Measurements from ENCODE around the gene ATP2C1. TPM values are rescaled to one million over a fixed set of nuclear protein-coding genes. Genes with fewer than 3 reads are reported as not detected.

ATP2C1 gene
- total and polyA plus RNA-seq, 2 experiments from 2014 or later: 28.1 to 75.7 TPM

- TF ChIP-seq ZNF114 (CRISPR knock-in tag; IDR thresholded peaks at IDR 0.05): no peak
- Histone ChIP-seq H3K4me1 (ENCODE audit: insufficient read depth) (no peaks in the 10 kb centered on the region), H3K9me2 (ENCODE audit: insufficient read depth) (no peaks in the 10 kb centered on the region), H3K27me3 (ENCODE audit: insufficient read depth) (no peaks in the 10 kb centered on the region), H3K4me2 (no peak overlapping the region), H3K27ac (ENCODE audit: low read depth) (no peak overlapping the region), H3K36me3 (ENCODE audit: insufficient read depth) (no peaks in the 10 kb centered on the region), H3K79me2 (replicated peaks; ENCODE audit: insufficient read depth) (no peaks in the 10 kb centered on the region), H2AFZ (no peak overlapping the region), H4K20me1 (replicated peaks; ENCODE audit: insufficient read depth) (no peaks in the 10 kb centered on the region), H3K4me3 (no peak overlapping the region), H3F3A (replicated peaks; ENCODE audit: low read depth) (no peaks in the 10 kb centered on the region)
- ATAC-seq (no peak), DNase-seq (ENCODE audit: low spot score) (no peak)
- Mint-ChIP-seq H3K36me3 (ENCODE audit: low read depth) (no peaks in the 10 kb centered on the region), H3K27me3 (ENCODE audit: insufficient read depth, low read depth, poor library complexity) (peaks cover 1% of the 10 kb centered on the region), H3K27ac (no peak overlapping the region), H3K4me1 (no peaks in the 10 kb centered on the region), H3K4me3 (no peak overlapping the region), H3K9me3 (peaks cover 18% of the 10 kb centered on the region; the same call in 2 of the 3 replicates)
These were observed 15.4 kb upstream of the ATP2C1 start for GRCh38 chr3:130878464-130878863.

GRCh38 chr3:130889416-130889946, 4.4 kb upstream of the ATP2C1 start:
- H3K36me3 ChIP-seq (ENCODE audit: insufficient read depth): no peaks in the 10 kb centered on the region
- TF ChIP-seq, protein P1, sequence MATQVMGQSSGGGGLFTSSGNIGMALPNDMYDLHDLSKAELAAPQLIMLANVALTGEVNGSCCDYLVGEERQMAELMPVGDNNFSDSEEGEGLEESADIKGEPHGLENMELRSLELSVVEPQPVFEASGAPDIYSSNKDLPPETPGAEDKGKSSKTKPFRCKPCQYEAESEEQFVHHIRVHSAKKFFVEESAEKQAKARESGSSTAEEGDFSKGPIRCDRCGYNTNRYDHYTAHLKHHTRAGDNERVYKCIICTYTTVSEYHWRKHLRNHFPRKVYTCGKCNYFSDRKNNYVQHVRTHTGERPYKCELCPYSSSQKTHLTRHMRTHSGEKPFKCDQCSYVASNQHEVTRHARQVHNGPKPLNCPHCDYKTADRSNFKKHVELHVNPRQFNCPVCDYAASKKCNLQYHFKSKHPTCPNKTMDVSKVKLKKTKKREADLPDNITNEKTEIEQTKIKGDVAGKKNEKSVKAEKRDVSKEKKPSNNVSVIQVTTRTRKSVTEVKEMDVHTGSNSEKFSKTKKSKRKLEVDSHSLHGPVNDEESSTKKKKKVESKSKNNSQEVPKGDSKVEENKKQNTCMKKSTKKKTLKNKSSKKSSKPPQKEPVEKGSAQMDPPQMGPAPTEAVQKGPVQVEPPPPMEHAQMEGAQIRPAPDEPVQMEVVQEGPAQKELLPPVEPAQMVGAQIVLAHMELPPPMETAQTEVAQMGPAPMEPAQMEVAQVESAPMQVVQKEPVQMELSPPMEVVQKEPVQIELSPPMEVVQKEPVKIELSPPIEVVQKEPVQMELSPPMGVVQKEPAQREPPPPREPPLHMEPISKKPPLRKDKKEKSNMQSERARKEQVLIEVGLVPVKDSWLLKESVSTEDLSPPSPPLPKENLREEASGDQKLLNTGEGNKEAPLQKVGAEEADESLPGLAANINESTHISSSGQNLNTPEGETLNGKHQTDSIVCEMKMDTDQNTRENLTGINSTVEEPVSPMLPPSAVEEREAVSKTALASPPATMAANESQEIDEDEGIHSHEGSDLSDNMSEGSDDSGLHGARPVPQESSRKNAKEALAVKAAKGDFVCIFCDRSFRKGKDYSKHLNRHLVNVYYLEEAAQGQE (IDR thresholded peaks at IDR 0.05; ENCODE audit: unreplicated experiment): no peak
- TF ChIP-seq, protein P2, sequence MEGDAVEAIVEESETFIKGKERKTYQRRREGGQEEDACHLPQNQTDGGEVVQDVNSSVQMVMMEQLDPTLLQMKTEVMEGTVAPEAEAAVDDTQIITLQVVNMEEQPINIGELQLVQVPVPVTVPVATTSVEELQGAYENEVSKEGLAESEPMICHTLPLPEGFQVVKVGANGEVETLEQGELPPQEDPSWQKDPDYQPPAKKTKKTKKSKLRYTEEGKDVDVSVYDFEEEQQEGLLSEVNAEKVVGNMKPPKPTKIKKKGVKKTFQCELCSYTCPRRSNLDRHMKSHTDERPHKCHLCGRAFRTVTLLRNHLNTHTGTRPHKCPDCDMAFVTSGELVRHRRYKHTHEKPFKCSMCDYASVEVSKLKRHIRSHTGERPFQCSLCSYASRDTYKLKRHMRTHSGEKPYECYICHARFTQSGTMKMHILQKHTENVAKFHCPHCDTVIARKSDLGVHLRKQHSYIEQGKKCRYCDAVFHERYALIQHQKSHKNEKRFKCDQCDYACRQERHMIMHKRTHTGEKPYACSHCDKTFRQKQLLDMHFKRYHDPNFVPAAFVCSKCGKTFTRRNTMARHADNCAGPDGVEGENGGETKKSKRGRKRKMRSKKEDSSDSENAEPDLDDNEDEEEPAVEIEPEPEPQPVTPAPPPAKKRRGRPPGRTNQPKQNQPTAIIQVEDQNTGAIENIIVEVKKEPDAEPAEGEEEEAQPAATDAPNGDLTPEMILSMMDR (conservative IDR thresholded peaks at IDR 0.05; ENCODE audit: low read depth in 2 of 2): no peak
- TF ChIP-seq ETS1 (IDR thresholded peaks at IDR 0.05) (no peak), EZH2phosphoT487 (IDR thresholded peaks at IDR 0.05; ENCODE audit: unreplicated experiment) (no peak), POLR2AphosphoS5 (IDR thresholded peaks at IDR 0.05; ENCODE audit: low read depth) (no peak)
- TF ChIP-seq, protein P3, sequence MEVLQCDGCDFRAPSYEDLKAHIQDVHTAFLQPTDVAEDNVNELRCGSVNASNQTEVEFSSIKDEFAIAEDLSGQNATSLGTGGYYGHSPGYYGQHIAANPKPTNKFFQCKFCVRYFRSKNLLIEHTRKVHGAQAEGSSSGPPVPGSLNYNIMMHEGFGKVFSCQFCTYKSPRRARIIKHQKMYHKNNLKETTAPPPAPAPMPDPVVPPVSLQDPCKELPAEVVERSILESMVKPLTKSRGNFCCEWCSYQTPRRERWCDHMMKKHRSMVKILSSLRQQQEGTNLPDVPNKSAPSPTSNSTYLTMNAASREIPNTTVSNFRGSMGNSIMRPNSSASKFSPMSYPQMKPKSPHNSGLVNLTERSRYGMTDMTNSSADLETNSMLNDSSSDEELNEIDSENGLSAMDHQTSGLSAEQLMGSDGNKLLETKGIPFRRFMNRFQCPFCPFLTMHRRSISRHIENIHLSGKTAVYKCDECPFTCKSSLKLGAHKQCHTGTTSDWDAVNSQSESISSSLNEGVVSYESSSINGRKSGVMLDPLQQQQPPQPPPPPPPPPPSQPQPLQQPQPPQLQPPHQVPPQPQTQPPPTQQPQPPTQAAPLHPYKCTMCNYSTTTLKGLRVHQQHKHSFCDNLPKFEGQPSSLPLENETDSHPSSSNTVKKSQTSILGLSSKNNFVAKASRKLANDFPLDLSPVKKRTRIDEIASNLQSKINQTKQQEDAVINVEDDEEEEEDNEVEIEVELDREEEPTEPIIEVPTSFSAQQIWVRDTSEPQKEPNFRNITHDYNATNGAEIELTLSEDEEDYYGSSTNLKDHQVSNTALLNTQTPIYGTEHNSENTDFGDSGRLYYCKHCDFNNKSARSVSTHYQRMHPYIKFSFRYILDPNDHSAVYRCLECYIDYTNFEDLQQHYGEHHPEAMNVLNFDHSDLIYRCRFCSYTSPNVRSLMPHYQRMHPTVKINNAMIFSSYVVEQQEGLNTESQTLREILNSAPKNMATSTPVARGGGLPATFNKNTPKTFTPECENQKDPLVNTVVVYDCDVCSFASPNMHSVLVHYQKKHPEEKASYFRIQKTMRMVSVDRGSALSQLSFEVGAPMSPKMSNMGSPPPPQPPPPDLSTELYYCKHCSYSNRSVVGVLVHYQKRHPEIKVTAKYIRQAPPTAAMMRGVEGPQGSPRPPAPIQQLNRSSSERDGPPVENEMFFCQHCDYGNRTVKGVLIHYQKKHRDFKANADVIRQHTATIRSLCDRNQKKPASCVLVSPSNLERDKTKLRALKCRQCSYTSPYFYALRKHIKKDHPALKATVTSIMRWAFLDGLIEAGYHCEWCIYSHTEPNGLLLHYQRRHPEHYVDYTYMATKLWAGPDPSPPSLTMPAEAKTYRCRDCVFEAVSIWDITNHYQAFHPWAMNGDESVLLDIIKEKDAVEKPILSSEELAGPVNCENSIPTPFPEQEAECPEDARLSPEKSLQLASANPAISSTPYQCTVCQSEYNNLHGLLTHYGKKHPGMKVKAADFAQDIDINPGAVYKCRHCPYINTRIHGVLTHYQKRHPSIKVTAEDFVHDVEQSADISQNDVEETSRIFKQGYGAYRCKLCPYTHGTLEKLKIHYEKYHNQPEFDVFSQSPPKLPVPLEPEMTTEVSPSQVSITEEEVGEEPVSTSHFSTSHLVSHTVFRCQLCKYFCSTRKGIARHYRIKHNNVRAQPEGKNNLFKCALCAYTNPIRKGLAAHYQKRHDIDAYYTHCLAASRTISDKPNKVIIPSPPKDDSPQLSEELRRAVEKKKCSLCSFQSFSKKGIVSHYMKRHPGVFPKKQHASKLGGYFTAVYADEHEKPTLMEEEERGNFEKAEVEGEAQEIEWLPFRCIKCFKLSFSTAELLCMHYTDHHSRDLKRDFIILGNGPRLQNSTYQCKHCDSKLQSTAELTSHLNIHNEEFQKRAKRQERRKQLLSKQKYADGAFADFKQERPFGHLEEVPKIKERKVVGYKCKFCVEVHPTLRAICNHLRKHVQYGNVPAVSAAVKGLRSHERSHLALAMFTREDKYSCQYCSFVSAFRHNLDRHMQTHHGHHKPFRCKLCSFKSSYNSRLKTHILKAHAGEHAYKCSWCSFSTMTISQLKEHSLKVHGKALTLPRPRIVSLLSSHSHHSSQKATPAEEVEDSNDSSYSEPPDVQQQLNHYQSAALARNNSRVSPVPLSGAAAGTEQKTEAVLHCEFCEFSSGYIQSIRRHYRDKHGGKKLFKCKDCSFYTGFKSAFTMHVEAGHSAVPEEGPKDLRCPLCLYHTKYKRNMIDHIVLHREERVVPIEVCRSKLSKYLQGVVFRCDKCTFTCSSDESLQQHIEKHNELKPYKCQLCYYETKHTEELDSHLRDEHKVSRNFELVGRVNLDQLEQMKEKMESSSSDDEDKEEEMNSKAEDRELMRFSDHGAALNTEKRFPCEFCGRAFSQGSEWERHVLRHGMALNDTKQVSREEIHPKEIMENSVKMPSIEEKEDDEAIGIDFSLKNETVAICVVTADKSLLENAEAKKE (CRISPR knock-in tag; IDR thresholded peaks at IDR 0.05): no peak
- no peak overlapping the region for H3K27ac Mint-ChIP-seq

More at GRCh38 chr3:130889416-130889946, 4.4 kb upstream of the ATP2C1 start:
- Mint-ChIP-seq H3K4me1 (0 out of 3 replicates have a peak, but pooled peaks cover 3% of the 10 kb centered on the region), H3K9me3 (no peaks in the 10 kb centered on the region; the same call in 2 of the 3 replicates), H3K36me3 (ENCODE audit: low read depth) (no peaks in the 10 kb centered on the region), H3K27me3 (ENCODE audit: insufficient read depth, low read depth, poor library complexity) (peaks cover 7% of the 10 kb centered on the region), H3K4me3 (no peak overlapping the region)
- H3K4me1 ChIP-seq (ENCODE audit: insufficient read depth): no peaks in the 10 kb centered on the region
- no peak overlapping the region for H3K4me3 ChIP-seq
- ATAC-seq: no peak
- H2AFZ ChIP-seq: no peak overlapping the region
- peaks cover 1% of the 10 kb centered on the region; the same call in 1 of the 2 replicates for H3K79me2 ChIP-seq (replicated peaks; ENCODE audit: insufficient read depth)
- no peak overlapping the region for H3K27ac ChIP-seq (ENCODE audit: low read depth)
- H3F3A ChIP-seq (replicated peaks; ENCODE audit: low read depth): no peaks in the 10 kb centered on the region
- H4K20me1 ChIP-seq (replicated peaks; ENCODE audit: insufficient read depth): no peaks in the 10 kb centered on the region
- no peaks in the 10 kb centered on the region for H3K9me2 ChIP-seq (ENCODE audit: insufficient read depth)
- H3K4me2 ChIP-seq: no peak overlapping the region
- no peaks in the 10 kb centered on the region for H3K27me3 ChIP-seq (ENCODE audit: insufficient read depth)
- no peak for DNase-seq (ENCODE audit: low spot score)

Data from GM23338 (cell line).